Activated CD4-positive, alpha-beta memory T cell treated with anti-CD3 and anti-CD28 coated beads for 36 hours (primary cell): Measurements from ENCODE around the gene LRRC57. TPM values are rescaled to one million over a fixed set of nuclear protein-coding genes. Genes with fewer than 3 reads are reported as not detected.

ENCODE experiments used
- CTCF ChIA-PET: fragments of 350-600 bp; sonication (Branson Sonifier 250); formaldehyde crosslinking; loops from one replicate; lab custom pipeline; 2021; ENCODE audit warnings: antibody characterized with exemption, inconsistent platforms; lab: Charles Lee
- POLR2A ChIA-PET: fragments of 350-600 bp; sonication (Branson Sonifier 250); formaldehyde crosslinking; loops from one replicate; lab custom pipeline; 2021; ENCODE audit warnings: antibody characterized with exemption; lab: Charles Lee
- DNase-seq: peaks from one replicate; pipeline ENCODE4 v3.0.0-alpha.2; 2020
- H3K27ac Mint-ChIP-seq: one replicate; pipeline ENCODE4 v1.8.0; 2021; ENCODE audit warnings: mixed read lengths
- H3K27me3 Mint-ChIP-seq: one replicate; pipeline ENCODE4 v1.8.0; 2021; ENCODE audit warnings: mixed read lengths
- H3K36me3 Mint-ChIP-seq: one replicate; pipeline ENCODE4 v1.8.0; 2021; ENCODE audit warnings: mixed read lengths
- H3K4me1 Mint-ChIP-seq: one replicate; pipeline ENCODE4 v1.8.0; 2021; ENCODE audit warnings: low read depth, mixed read lengths
- H3K4me3 Mint-ChIP-seq: one replicate; pipeline ENCODE4 v1.8.0; 2021; ENCODE audit warnings: mild to moderate bottlenecking, mixed read lengths
- H3K9me3 Mint-ChIP-seq: one replicate; pipeline ENCODE4 v1.8.0; 2021; ENCODE audit warnings: mixed read lengths
- intact Hi-C: fragments of 100-400 bp; cut with micrococcal nuclease; formaldehyde crosslinking; loops from one replicate; pipeline ENCODE4 v1.15.1; 2023
- total RNA-seq, 2 experiments: library from RNA; stranded (reverse); gene quantifications; one replicate each; pipeline ENCODE4 v1.2.3, GENCODE V29; 2021

The LRRC57 gene
- total RNA-seq, 2 experiments from 2014 or later, result 15.7 to 17.2 TPM

- intact Hi-C loops, result loop anchor here (10.0 kb wide), 1 partner anchor 425 kb away; the partner anchor contains the start of gene TTBK2
- ChIA-PET CTCF (interaction anchor here (0.7 to 1.5 kb wide), 2 partner anchors 9 to 421 kb away, joined by 3 to 4 read pairs; partner anchors contain the start of gene ZNF106), POLR2A (no interaction called here)
- no peaks in the 10 kb centered on the region for H3K9me3 Mint-ChIP-seq
- no peak overlapping the region for H3K4me3 Mint-ChIP-seq
- DNase-seq, result no peak
- H3K4me1 Mint-ChIP-seq, result peaks cover 48% of the 10 kb centered on the region
- H3K27me3 Mint-ChIP-seq, result no peaks in the 10 kb centered on the region
- no peaks in the 10 kb centered on the region for H3K36me3 Mint-ChIP-seq
- no peak overlapping the region for H3K27ac Mint-ChIP-seq
Observed at GRCh38 chr15:42499858-42500609, 48.6 kb downstream of the LRRC57 start.

GRCh38 chr15:42498212-42499068 is 50.2 kb downstream of the LRRC57 start:
- DNase-seq, result no peak
- POLR2A ChIA-PET, result no interaction called here
- Mint-ChIP-seq H3K9me3 (no peaks in the 10 kb centered on the region), H3K4me1 (peaks cover 61% of the 10 kb centered on the region), H3K27me3 (no peaks in the 10 kb centered on the region), H3K36me3 (no peaks in the 10 kb centered on the region), H3K4me3 (no peak overlapping the region), H3K27ac (peak overlapping the region; percentile 26)
- CTCF ChIA-PET, result interaction anchor here (0.6 kb wide), 1 partner anchor 528 kb away, joined by 3 read pairs; no protein-coding TSS in a partner anchor
- intact Hi-C loops, result loop anchor here (10.0 kb wide), 1 partner anchor 426 kb away; the partner anchor contains the start of gene TTBK2

GRCh38 chr15:42495361-42496212 is 53.0 kb downstream of the LRRC57 start, which contains the start of gene SNAP23:
TSS of gene SNAP23 (plus strand) at chr15:42495634. CDS start at chr15:42511847, 16,213 bp downstream.
- Mint-ChIP-seq H3K4me3 (peak within 1 kb of the TSS; percentile 95), H3K27me3 (no peaks in the 10 kb centered on the region), H3K9me3 (no peaks in the 10 kb centered on the region), H3K4me1 (peaks cover 67% of the 10 kb centered on the region), H3K36me3 (peaks cover 4% of the 10 kb centered on the region), H3K27ac (peak within 1 kb of the TSS; percentile 88)
- intact Hi-C loops, result loop anchor here (10.0 kb wide), 1 partner anchor 429 kb away; the partner anchor contains the start of gene TTBK2
- peak; percentile 91 for DNase-seq
- ChIA-PET POLR2A (interaction anchor here (0.6 to 2.6 kb wide), 3 partner anchors 53 to 224 kb away, joined by 3 to 10 read pairs (median 3); partner anchors contain the start of genes GANC, HAUS2, LRRC57 and TMEM87A), CTCF (interaction anchor here (0.7 to 1.6 kb wide), 4 partner anchors 9 to 1931 kb away, joined by 3 to 5 read pairs (median 3); partner anchors contain the start of gene CCDC32)

- Mint-ChIP-seq H3K9me3 (no peaks in the 10 kb centered on the region), H3K4me1 (peaks cover 66% of the 10 kb centered on the region), H3K4me3 (peak overlapping the region; percentile 95), H3K27me3 (no peaks in the 10 kb centered on the region), H3K36me3 (peaks cover 6% of the 10 kb centered on the region), H3K27ac (peak overlapping the region; percentile 88)
- POLR2A ChIA-PET, result interaction anchor here (2.6 kb wide), 1 partner anchor 54 kb away, joined by 10 read pairs; the partner anchor contains the start of genes HAUS2 and LRRC57
- intact Hi-C loops, result loop anchor here (5.0 to 10.0 kb wide), 2 partner anchors 223 to 430 kb away; partner anchors contain the start of genes GANC, TMEM87A and TTBK2
- DNase-seq, result peak; percentile 38
- CTCF ChIA-PET, result interaction anchor here (1.1 to 1.6 kb wide), 3 partner anchors 8 to 34 kb away, joined by 3 to 5 read pairs (median 3); no protein-coding TSS in a partner anchor
Observed at GRCh38 chr15:42494998-42495360, 53.6 kb downstream of the LRRC57 start.

- Mint-ChIP-seq H3K4me3 (no peak overlapping the region), H3K27ac (peak overlapping the region; percentile 8), H3K9me3 (no peaks in the 10 kb centered on the region), H3K27me3 (no peaks in the 10 kb centered on the region), H3K36me3 (peaks cover 6% of the 10 kb centered on the region), H3K4me1 (peaks cover 64% of the 10 kb centered on the region)
- intact Hi-C loops, result loop anchor here (5.0 to 10.0 kb wide), 2 partner anchors 221 to 431 kb away; partner anchors contain the start of genes GANC, TMEM87A and TTBK2
- ChIA-PET CTCF (interaction anchor here (0.9 to 1.6 kb wide), 2 partner anchors 21 to 88 kb away, joined by 3 to 5 read pairs; no protein-coding TSS in a partner anchor), POLR2A (interaction anchor here (2.6 kb wide), 1 partner anchor 55 kb away, joined by 10 read pairs; the partner anchor contains the start of genes HAUS2 and LRRC57)
- DNase-seq, result no peak
Observed at GRCh38 chr15:42493679-42494078, 54.9 kb downstream of the LRRC57 start.

GRCh38 chr15:42491539-42492225 is 56.9 kb downstream of the LRRC57 start:
- intact Hi-C loops, result loop anchor here (2.0 to 10.0 kb wide), 3 partner anchors 57 to 433 kb away; partner anchors contain the start of genes GANC, HAUS2, LRRC57 and TMEM87A
- peak overlapping the region; percentile 91 for H3K4me3 Mint-ChIP-seq
- no peaks in the 10 kb centered on the region for H3K9me3 Mint-ChIP-seq
- peaks cover 58% of the 10 kb centered on the region for H3K4me1 Mint-ChIP-seq
- POLR2A ChIA-PET, result interaction anchor here (1.2 to 2.0 kb wide), 3 partner anchors 55 to 84 kb away, joined by 3 to 5 read pairs (median 4); partner anchors contain the start of genes HAUS2, LRRC57 and STARD9
- peaks cover 8% of the 10 kb centered on the region for H3K36me3 Mint-ChIP-seq
- no peaks in the 10 kb centered on the region for H3K27me3 Mint-ChIP-seq
- CTCF ChIA-PET, result interaction anchor here (1.0 kb wide), 1 partner anchor 8 kb away, joined by 4 read pairs; no protein-coding TSS in a partner anchor
- H3K27ac Mint-ChIP-seq, result peak overlapping the region; percentile 98
- DNase-seq, result no peak

- CTCF ChIA-PET, result interaction anchor here (1.0 kb wide), 1 partner anchor 9 kb away, joined by 4 read pairs; no protein-coding TSS in a partner anchor
- H3K9me3 Mint-ChIP-seq, result no peaks in the 10 kb centered on the region
- H3K4me3 Mint-ChIP-seq, result peak within 1 kb of the TSS; percentile 91
- peak within 1 kb of the TSS; percentile 98 for H3K27ac Mint-ChIP-seq
- intact Hi-C loops, result loop anchor here (2.0 to 10.0 kb wide), 3 partner anchors 58 to 434 kb away; partner anchors contain the start of genes GANC, HAUS2, LRRC57 and TMEM87A
- H3K4me1 Mint-ChIP-seq, result peaks cover 51% of the 10 kb centered on the region
- peak; percentile 92 for DNase-seq
- peaks cover 8% of the 10 kb centered on the region for H3K36me3 Mint-ChIP-seq
- POLR2A ChIA-PET, result interaction anchor here (0.8 to 2.0 kb wide), 5 partner anchors 14 to 85 kb away, joined by 3 to 5 read pairs (median 3); partner anchors contain the start of genes HAUS2, LRRC57 and STARD9
- H3K27me3 Mint-ChIP-seq, result no peaks in the 10 kb centered on the region
Observed at GRCh38 chr15:42490671-42491538, 57.7 kb downstream of the LRRC57 start, which contains the start of gene ZNF106. TSS of gene ZNF106 (minus strand) at chr15:42491141. CDS start at chr15:42472289, 18,852 bp downstream.

GRCh38 chr15:42490291-42490670 is 58.3 kb downstream of the LRRC57 start:
- DNase-seq, result no peak
- no peaks in the 10 kb centered on the region for H3K9me3 Mint-ChIP-seq
- peaks cover 46% of the 10 kb centered on the region for H3K4me1 Mint-ChIP-seq
- peak overlapping the region; percentile 98 for H3K27ac Mint-ChIP-seq
- no peaks in the 10 kb centered on the region for H3K27me3 Mint-ChIP-seq
- peaks cover 10% of the 10 kb centered on the region for H3K36me3 Mint-ChIP-seq
- peak overlapping the region; percentile 91 for H3K4me3 Mint-ChIP-seq
- ChIA-PET POLR2A (interaction anchor here (0.8 to 2.0 kb wide), 5 partner anchors 15 to 85 kb away, joined by 3 to 5 read pairs (median 3); partner anchors contain the start of genes HAUS2, LRRC57 and STARD9), CTCF (no interaction called here)
- intact Hi-C loops, result loop anchor here (2.0 to 10.0 kb wide), 3 partner anchors 59 to 435 kb away; partner anchors contain the start of genes GANC, HAUS2, LRRC57 and TMEM87A
